Gastroesophageal sphincter (tissue), 4 donors: ENCODE results near the gene NPHP1. TPM values are rescaled to one million over a fixed set of nuclear protein-coding genes. Genes with fewer than 3 reads are reported as not detected.
"Not testable (repeated sequence)": the region's sequence is repeated elsewhere in the genome, so short reads cannot be mapped to it uniquely, and the experiment has no call there.

Experiments
- ATAC-seq: fragments of 150-250 bp; one replicate; pipeline ENCODE4 v1.9.1; 2016; ENCODE audit warnings: mild to moderate bottlenecking, moderate library complexity
- H3K27ac ChIP-seq, 4 donors: fragments of 200-600 bp; sonication (generic) in 3 of 4; 1 replicate in 3 of 4; 2 replicates in 1 of 4; pipeline ENCODE4 v1.5.1; 2016 to 2019
- H3K27me3 ChIP-seq: fragments of 200-600 bp; sonication (generic); one replicate; pipeline ENCODE4 v1.5.1; 2019
- H3K36me3 ChIP-seq, 2 donors: fragments of 200-600 bp; sonication (generic); one replicate each; pipeline ENCODE4 v1.5.1; 2019; ENCODE audit warnings: control low read depth in 1 of 2
- H3K4me1 ChIP-seq, 3 donors: fragments of 200-600 bp; sonication (generic); 1 replicate in 2 of 3; 2 replicates in 1 of 3; pipeline ENCODE4 v1.5.1; 2016 to 2019; ENCODE audit warnings: control low read depth in 2 of 3
- H3K4me3 ChIP-seq, 2 donors: fragments of 200-600 bp; sonication (generic); one replicate each; pipeline ENCODE4 v1.5.1; 2019; ENCODE audit warnings: mild to moderate bottlenecking in 1 of 2, moderate library complexity in 1 of 2
- H3K9me3 ChIP-seq, 3 donors: fragments of 200-600 bp; sonication (generic); one replicate each; pipeline ENCODE4 v1.5.1; 2017 to 2019; ENCODE audit warnings: control low read depth in 2 of 3
- EP300 ChIP-seq: sonication (generic); formaldehyde crosslinking; IDR thresholded peaks from one replicate; pipeline ENCODE4 v1.6.1; 2017; ENCODE audit warnings: antibody characterized with exemption, mild to moderate bottlenecking
- POLR2A ChIP-seq, 2 donors: fragments of 450-650 bp; IDR thresholded peaks; one replicate each; pipeline ENCODE4 v1.6.1; 2017; ENCODE audit warnings: antibody characterized with exemption in 2 of 2, mild to moderate bottlenecking in 2 of 2, moderate library complexity in 1 of 2
- POLR2AphosphoS5 ChIP-seq: sonication (generic); formaldehyde crosslinking; IDR thresholded peaks from one replicate; pipeline ENCODE4 v1.6.1; 2017; ENCODE audit warnings: antibody characterized with exemption
- WGBS, 2 donors: methylation state at CpG; one replicate each; pipeline ENCODE4 v1.1.5; 2018; ENCODE audit warnings: low coverage in 1 of 2; 5-methylcytosine and 5-hydroxymethylcytosine counted together
- total RNA-seq, 4 donors: library from RNA; depleted of rRNA; stranded (reverse); fragments of >200 nt; gene quantifications; one replicate each; pipeline ENCODE4 v1.1.0, GENCODE V29; 2016
- TF ChIP-seq, protein P1 (sequence below), 4 experiments: fragments of 200-600 bp in 2 of 4; fragments of 450-650 bp in 2 of 4; sonication (generic) in 1 of 4; IDR thresholded peaks; one replicate each; pipeline ENCODE4 v1.5.1; 2017 to 2019; ENCODE audit warnings: antibody characterized with exemption in 4 of 4, mild to moderate bottlenecking in 2 of 4, moderate library complexity in 2 of 4

Gene NPHP1
- total RNA-seq, 4 donors from 2014 or later: 8.2 to 19.5 (median 9.9) TPM

DNA sequence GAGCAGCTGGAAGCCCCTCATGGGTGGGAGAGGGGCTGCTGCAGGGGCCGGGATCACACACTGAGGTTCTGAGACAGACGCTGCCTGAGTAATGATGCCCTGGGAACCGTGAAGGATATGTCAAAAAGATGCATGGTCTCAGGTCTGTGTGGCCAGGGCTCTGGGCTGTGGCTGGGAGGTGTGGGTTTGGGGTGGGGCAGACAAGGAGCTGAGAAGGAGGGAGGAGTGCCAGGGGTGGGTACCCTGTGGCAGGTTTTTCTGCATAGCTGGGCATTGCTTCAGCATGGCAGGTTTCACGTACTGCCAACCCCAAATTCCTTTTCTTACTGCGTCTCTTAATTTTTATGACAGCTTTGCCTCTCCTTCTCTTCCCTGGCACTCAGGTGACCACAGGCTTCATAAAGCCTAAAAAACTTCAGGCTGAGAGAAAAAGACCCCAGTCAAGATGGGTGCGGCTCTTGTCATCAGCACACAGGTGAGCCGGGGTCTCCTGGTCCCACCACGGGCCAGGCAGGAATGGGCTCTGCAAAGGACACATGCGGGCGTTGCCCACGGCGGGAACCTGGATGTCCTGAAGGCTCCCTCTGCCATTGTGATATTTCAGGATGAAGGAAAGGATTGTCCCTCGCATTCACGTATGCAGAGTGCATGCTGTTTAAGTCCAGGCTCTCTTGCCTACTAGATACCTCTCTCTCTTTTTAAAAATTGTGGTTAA, 107.2 kb downstream of the NPHP1 start:
- no peaks in the 10 kb centered on the region for H3K9me3 ChIP-seq
- TF ChIP-seq, protein P1, sequence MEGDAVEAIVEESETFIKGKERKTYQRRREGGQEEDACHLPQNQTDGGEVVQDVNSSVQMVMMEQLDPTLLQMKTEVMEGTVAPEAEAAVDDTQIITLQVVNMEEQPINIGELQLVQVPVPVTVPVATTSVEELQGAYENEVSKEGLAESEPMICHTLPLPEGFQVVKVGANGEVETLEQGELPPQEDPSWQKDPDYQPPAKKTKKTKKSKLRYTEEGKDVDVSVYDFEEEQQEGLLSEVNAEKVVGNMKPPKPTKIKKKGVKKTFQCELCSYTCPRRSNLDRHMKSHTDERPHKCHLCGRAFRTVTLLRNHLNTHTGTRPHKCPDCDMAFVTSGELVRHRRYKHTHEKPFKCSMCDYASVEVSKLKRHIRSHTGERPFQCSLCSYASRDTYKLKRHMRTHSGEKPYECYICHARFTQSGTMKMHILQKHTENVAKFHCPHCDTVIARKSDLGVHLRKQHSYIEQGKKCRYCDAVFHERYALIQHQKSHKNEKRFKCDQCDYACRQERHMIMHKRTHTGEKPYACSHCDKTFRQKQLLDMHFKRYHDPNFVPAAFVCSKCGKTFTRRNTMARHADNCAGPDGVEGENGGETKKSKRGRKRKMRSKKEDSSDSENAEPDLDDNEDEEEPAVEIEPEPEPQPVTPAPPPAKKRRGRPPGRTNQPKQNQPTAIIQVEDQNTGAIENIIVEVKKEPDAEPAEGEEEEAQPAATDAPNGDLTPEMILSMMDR (IDR thresholded peaks at IDR 0.05): no peak
- no peak for TF ChIP-seq POLR2A (IDR thresholded peaks at IDR 0.05)
- no peak for TF ChIP-seq EP300
- no peak for TF ChIP-seq POLR2AphosphoS5
- peaks cover 0 to 19% (median 11%) of the 10 kb centered on the region in 3 donors for H3K4me1 ChIP-seq
- no peaks in the 10 kb centered on the region for H3K27me3 ChIP-seq
- no peak overlapping the region for H3K27ac ChIP-seq
- no peak overlapping the region for H3K4me3 ChIP-seq
- 88 to 93% methylated on average over 5 to 6 of the region's 14 CpGs for WGBS, 2 donors
- no peak for ATAC-seq
- no peaks in the 10 kb centered on the region for H3K36me3 ChIP-seq

DNA sequence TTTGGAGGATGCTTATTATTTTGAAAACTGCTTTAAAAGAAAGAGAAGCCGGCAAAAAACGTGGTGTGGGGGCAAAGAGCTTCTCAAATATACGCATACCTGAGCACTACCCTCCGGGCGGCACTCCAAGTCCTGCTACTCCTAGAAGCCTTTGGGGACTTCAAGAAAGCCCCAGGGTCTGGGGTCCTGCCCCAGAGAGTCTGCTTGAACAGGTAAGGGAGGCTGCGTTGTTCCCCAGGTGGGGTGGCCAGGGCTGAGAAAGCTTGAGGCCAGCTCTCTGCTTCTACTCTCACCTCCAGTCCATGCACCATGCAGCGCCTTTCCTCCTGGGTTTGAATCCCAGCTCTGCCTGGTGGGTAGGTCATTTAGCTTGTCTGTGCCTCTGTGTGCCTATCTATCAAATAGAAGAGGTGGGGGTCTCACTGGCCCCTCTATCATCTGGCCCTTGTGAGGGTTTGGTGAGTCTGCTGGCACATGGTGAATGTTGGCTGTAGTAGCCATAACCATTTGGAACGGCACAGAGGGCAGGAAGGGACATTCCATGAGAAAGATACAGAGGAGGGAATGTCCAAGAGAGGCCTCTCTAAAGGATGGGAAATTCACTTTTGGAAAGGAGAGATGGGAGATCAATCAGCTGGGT, 108.7 kb downstream of the NPHP1 start:
- ATAC-seq: no peak
- H3K27me3 ChIP-seq: no peaks in the 10 kb centered on the region
- H3K4me1 ChIP-seq: peaks cover 0 to 7% (median 5%) of the 10 kb centered on the region in 3 donors
- 91 to 94% methylated on average over 3 to 6 of the region's 8 CpGs for WGBS, 2 donors
- H3K9me3 ChIP-seq: no peaks in the 10 kb centered on the region
- TF ChIP-seq EP300: no peak
- no peak for TF ChIP-seq POLR2A (IDR thresholded peaks at IDR 0.05)
- TF ChIP-seq POLR2AphosphoS5: no peak
- TF ChIP-seq, protein P1 (IDR thresholded peaks at IDR 0.05): no peak
- H3K27ac ChIP-seq: no peak overlapping the region
- H3K4me3 ChIP-seq: no peak overlapping the region
- no peaks in the 10 kb centered on the region for H3K36me3 ChIP-seq

DNA sequence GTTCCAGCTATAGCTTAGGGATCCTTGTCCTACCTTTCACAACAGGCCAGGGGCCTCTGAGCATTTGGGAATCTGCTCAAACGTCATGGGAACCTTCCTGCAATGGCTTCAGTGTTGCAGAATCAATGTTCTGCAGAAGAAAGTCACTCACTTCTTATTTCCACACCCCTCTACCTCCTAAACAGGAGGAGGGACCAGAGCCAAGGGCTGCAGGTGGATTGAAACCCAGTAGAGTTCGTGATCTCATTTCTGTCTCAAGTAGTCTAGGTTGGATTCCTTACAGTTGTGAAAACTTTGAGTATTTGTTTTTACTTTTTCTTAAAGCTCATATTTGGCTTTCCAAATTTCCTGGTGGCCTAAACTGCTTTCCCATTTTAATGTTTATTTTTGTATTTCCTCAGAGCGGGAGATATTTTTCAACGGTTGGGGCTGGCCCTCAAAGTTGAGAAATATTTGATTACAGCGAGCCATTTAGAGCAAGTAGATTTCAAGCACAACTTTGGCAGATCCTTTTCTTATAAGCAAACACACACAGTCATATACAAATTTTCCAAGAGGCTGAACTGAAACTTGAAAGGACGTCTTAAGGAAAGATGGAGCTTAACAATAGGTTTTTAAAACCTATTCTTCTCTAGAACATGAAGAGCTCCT, 109.8 kb downstream of the NPHP1 start:
- 38 to 57% methylated on average over 4 of the region's 6 CpGs for WGBS, 2 donors

DNA sequence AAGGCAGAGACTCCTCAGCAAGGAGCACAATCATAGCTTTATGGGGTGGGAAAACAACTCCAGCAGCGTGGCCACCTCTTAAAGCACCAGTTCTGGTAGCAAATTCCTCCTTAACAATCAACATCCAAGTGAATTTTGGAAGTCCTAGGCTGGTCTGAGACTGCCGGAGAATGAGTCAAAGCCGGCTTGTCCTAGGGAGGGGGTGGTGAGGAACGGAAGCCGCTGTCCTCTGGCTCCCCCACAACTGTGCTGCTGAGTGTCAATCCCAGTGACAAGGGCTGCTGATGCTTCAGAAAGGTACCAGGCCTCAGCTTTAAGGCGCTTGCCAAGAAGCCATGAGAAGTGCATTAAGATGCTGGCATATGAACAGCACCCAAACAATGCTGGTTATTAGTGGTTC, 110.9 kb downstream of the NPHP1 start:
- not testable (repeated sequence) for ATAC-seq, H3K36me3 ChIP-seq, H3K9me3 ChIP-seq, H3K4me3 ChIP-seq, H3K27ac ChIP-seq, H3K4me1 ChIP-seq, H3K27me3 ChIP-seq
- no CpG with 5 or more reads among the region's 6 CpGs for WGBS, 2 donors

More for the DNA sequence above, 109.8 kb downstream of the NPHP1 start:
- not testable (repeated sequence) for H3K4me3 ChIP-seq, H3K27ac ChIP-seq, H3K9me3 ChIP-seq, H3K36me3 ChIP-seq, H3K27me3 ChIP-seq, H3K4me1 ChIP-seq
- peak; percentile 68 for ATAC-seq

DNA sequence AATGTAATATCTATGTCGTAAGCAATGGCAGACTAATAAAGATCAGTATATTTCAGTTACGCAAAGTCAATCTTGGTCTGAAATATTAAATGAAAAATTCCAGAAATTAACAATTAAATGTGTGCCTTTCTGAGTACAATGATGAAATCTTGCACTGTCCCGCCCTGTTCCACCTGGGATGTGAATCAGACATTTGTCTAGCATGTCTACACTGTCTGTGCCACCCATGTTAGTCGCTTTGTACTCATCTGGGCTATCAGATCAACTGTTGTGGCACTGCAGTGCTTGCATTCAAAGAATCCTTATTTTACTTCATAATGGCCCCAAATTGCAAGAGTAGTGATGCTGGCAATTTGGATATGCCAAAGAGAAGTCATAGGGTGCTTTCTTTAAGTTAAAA, 114.6 kb downstream of the NPHP1 start:
- H3K9me3 ChIP-seq, H3K4me1 ChIP-seq, ATAC-seq, H3K27me3 ChIP-seq, H3K4me3 ChIP-seq, H3K36me3 ChIP-seq, H3K27ac ChIP-seq: not testable (repeated sequence)
- WGBS, 2 donors: 50% methylated on average over 2 of the region's 4 CpGs; no CpG with 5 or more reads in 1 of the 2 donors

DNA sequence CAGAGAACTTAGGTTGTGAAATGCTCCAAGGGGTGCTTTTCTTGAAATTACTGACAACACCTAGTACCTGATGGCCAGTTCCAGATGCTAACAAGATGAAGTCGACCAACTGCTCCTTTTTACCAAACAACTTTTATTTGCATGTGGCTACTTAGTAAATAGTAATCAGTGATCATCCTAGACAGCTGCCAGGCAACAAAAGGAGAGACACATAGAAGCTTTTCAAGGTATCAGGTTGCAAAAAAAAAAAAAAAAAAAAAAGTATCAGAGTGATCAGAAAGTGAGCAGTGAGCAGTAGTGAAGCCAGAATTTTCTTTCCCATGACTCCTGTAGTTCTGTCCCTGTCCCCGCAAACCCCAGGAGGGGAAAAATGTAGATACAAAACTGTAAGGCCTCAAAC, 121.1 kb downstream of the NPHP1 start:
- H3K27ac ChIP-seq, H3K4me3 ChIP-seq, H3K9me3 ChIP-seq, H3K4me1 ChIP-seq, ATAC-seq, H3K27me3 ChIP-seq, H3K36me3 ChIP-seq: not testable (repeated sequence)
- no CpG with 5 or more reads among the region's 2 CpGs for WGBS, 2 donors

DNA sequence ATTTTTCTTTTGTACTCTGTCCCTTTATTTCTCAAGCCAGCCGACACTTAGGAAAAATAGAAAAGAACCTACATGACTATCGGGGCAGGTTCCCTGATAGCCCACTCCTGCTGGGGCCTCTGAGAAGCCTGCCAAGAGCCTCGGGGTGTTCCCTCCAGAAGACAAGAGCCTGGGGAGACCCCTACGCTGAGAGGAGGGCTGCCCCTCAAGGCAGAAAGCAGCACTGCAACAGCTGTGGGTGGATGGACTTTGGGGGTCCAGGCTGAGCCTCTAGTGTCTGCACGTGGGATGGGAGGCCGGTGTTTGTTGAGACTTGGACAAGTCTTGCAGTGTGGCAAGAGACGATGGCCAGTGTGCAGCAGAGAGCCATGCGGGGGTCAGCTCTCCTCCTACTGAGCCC, 121.7 kb downstream of the NPHP1 start:
- not testable (repeated sequence) for H3K27me3 ChIP-seq, H3K4me3 ChIP-seq, H3K9me3 ChIP-seq, ATAC-seq, H3K36me3 ChIP-seq, H3K4me1 ChIP-seq, H3K27ac ChIP-seq
- WGBS, 2 donors: no CpG with 5 or more reads among the region's 8 CpGs

DNA sequence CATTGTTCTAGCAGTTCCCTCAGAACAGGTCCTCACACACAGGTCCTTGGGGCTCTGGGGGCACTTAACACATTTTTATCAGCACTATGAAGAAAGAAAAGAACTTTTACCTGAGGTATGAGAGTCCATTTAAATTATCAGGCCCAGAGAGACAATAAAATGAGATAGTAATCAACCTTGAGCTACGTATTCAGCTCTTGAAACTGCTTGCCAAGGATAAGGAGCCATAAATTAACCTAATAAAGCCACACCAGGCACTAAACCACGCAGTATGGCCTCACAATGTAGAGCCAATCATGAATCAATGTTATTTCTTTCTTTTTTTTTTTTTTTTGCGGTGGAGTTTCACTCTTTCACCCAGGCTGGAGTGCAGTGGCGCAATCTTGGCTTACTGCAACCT, 126.7 kb downstream of the NPHP1 start:
- WGBS, 2 donors: no CpG with 5 or more reads among the region's 4 CpGs
- not testable (repeated sequence) for H3K4me3 ChIP-seq, ATAC-seq

DNA sequence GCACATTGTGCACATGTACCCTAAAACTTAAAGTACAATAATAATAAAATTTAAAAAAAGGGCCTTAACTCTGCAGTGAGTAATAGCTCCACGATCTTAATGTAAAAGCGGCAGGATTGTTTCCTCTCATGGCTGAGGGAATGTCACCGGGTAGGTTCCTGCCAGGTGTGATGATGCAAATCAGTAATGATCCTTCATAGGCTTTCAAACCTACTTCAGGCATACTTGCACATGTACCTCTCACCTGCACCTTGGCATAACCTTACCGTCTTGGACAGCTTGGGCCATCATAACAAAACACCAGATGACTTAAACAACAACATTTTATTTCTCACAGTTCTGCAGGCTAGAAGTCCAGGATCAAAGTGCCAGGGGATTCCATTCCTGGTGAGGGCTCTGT, 128.9 kb downstream of the NPHP1 start:
- H3K9me3 ChIP-seq, ATAC-seq, H3K4me3 ChIP-seq, H3K36me3 ChIP-seq, H3K27me3 ChIP-seq, H3K4me1 ChIP-seq, H3K27ac ChIP-seq: not testable (repeated sequence)
- no CpG with 5 or more reads among the region's 4 CpGs for WGBS, 2 donors

More for the DNA sequence above, 126.7 kb downstream of the NPHP1 start:
- not testable (repeated sequence) for H3K4me1 ChIP-seq, H3K27ac ChIP-seq, H3K27me3 ChIP-seq, H3K9me3 ChIP-seq, H3K36me3 ChIP-seq
